ENCODE data around the gene C11orf52. TPM values are rescaled to one million over a fixed set of nuclear protein-coding genes. Genes with fewer than 3 reads are reported as not detected.

C11orf52 gene
- total RNA-seq, 6 experiments from 2014 or later, result 0.35 to 0.96 (median 0.64) TPM

DNA sequence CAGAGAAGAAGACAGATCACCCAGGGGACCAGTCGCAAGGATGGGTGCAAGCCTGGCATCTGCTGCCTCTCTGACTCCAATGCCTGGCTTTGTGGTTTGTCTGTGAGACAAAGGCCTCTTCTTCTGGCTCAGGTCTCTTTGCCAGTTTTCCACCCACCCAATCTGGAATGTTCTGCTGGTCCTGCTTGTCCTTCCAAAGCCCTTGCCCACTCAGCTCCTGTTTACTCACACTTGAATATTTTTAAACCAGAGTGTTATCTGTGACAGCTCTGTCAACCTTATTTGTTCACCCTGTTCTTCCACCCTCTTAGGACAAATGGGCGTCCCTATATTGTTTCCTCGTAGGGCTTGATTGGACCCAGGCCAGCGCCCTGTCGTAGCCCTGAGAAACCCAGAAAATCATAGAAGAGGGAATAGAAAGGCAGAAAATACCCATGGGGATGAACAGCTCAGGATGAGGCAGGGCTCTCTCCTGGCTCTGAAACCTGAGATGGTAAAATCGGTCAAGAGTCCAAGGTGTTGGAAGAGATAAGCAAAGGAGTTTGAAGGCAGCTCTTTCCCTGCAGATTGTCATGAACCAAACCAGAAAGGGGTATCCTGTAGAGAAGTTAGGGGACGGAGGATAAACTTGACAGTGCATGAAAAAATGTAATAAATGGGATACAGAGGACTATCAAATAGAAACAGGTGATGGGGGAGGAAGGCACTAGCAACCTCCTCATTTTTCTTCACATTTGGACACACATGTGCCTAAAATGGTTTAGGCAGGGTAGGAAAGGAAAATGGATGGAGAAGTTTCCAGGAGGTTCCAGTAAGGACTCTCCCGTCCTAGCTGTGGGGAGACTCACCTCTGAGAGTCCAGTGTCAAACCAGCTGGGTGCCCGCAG is 7.8 kb upstream of the C11orf52 start:
- Mint-ChIP-seq H3K27ac (peak overlapping the region; percentile 90), H3K4me3 (peak overlapping the region; percentile 81), H3K36me3 (ENCODE audit: low read depth) (peaks cover 5% of the 10 kb centered on the region; the same call in 1 of the 2 replicates), H3K9me3 (no peaks in the 10 kb centered on the region), H3K27me3 (ENCODE audit: insufficient read depth) (peaks cover 3% of the 10 kb centered on the region; the same call in 1 of the 2 replicates), H3K4me1 (ENCODE audit: low read depth) (peaks cover 36% of the 10 kb centered on the region)
- no peak for DNase-seq
- TF ChIP-seq, protein P1, sequence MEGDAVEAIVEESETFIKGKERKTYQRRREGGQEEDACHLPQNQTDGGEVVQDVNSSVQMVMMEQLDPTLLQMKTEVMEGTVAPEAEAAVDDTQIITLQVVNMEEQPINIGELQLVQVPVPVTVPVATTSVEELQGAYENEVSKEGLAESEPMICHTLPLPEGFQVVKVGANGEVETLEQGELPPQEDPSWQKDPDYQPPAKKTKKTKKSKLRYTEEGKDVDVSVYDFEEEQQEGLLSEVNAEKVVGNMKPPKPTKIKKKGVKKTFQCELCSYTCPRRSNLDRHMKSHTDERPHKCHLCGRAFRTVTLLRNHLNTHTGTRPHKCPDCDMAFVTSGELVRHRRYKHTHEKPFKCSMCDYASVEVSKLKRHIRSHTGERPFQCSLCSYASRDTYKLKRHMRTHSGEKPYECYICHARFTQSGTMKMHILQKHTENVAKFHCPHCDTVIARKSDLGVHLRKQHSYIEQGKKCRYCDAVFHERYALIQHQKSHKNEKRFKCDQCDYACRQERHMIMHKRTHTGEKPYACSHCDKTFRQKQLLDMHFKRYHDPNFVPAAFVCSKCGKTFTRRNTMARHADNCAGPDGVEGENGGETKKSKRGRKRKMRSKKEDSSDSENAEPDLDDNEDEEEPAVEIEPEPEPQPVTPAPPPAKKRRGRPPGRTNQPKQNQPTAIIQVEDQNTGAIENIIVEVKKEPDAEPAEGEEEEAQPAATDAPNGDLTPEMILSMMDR (IDR thresholded peaks at IDR 0.05), result no peak

GRCh38 chr11:111911563-111912401 is 6.9 kb upstream of the C11orf52 start, which contains the start of gene CRYAB:
TSS of gene CRYAB (minus strand) at chr11:111911770. CDS start at chr11:111911724, 46 bp downstream.
- H3K36me3 Mint-ChIP-seq (ENCODE audit: low read depth), result peaks cover 5% of the 10 kb centered on the region; the same call in 1 of the 2 replicates
- H3K4me3 Mint-ChIP-seq, result peak within 1 kb of the TSS; percentile 81
- H3K9me3 Mint-ChIP-seq, result no peaks in the 10 kb centered on the region
- peak within 1 kb of the TSS; percentile 90 for H3K27ac Mint-ChIP-seq
- DNase-seq, result peak; percentile 94
- TF ChIP-seq, protein P1 (IDR thresholded peaks at IDR 0.05), result no peak
- peaks cover 36% of the 10 kb centered on the region for H3K4me1 Mint-ChIP-seq (ENCODE audit: low read depth)
- H3K27me3 Mint-ChIP-seq (ENCODE audit: insufficient read depth), result peaks cover 4% of the 10 kb centered on the region

DNA sequence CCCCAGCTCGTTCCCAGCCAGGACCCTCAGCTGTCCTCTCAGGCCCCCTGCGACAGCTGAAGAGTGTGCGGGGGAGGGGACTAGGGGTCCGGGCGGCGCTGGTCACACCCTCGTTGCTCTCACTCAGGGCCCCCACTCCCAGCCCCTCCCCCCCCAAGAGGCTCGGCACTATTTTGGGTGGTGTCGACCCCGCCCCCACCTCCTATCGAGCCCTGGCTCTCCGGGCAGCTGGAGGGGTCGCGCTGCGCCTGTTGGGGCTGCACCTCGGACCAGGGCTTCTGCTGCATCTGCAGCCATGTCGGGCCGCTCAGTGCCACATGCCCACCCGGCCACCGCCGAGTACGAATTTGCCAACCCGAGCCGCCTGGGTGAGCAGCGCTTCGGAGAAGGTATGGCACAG is 6.2 kb upstream of the C11orf52 start, which contains the start of gene HSPB2:
Gene HSPB2 (plus strand): TSS at position 200 of the 400 bp plus-strand sequence. CDS start 96 bp downstream, at position 296.
- H3K4me3 Mint-ChIP-seq, result peak within 1 kb of the TSS; percentile 81

GRCh38 chr11:111913031-111913861 is 5.5 kb upstream of the C11orf52 start:
- Mint-ChIP-seq H3K36me3 (ENCODE audit: low read depth) (peaks cover 5% of the 10 kb centered on the region; the same call in 1 of the 2 replicates), H3K27me3 (ENCODE audit: insufficient read depth) (peaks cover 5% of the 10 kb centered on the region), H3K27ac (peak overlapping the region; percentile 90), H3K4me3 (peak overlapping the region; percentile 81), H3K9me3 (no peaks in the 10 kb centered on the region), H3K4me1 (ENCODE audit: low read depth) (peaks cover 36% of the 10 kb centered on the region)
- no peak for DNase-seq
- TF ChIP-seq, protein P1 (IDR thresholded peaks at IDR 0.05), result no peak

More for the DNA sequence above, 6.2 kb upstream of the C11orf52 start, which contains the start of gene HSPB2:
- no peaks in the 10 kb centered on the region for H3K9me3 Mint-ChIP-seq
- H3K36me3 Mint-ChIP-seq (ENCODE audit: low read depth), result peaks cover 5% of the 10 kb centered on the region; the same call in 1 of the 2 replicates
- DNase-seq, result no peak
- H3K27ac Mint-ChIP-seq, result peak within 1 kb of the TSS; percentile 90
- TF ChIP-seq, protein P1 (IDR thresholded peaks at IDR 0.05), result no peak
- H3K27me3 Mint-ChIP-seq (ENCODE audit: insufficient read depth), result peaks cover 5% of the 10 kb centered on the region
- peaks cover 36% of the 10 kb centered on the region for H3K4me1 Mint-ChIP-seq (ENCODE audit: low read depth)
